Cerebellar cortex (tissue), 1 donor: ENCODE measurements around the gene BORA.
A peak's percentile ranks its signal among the peaks of the same experiment; 100 is the strongest.
"Not testable (repeated sequence)": the region's sequence is repeated elsewhere in the genome, so short reads cannot be mapped to it uniquely, and the experiment has no call there.

Experiments
- DNase-seq: peaks from one replicate; pipeline ENCODE4 v3.0.0-alpha.2; 2015; ENCODE audit warnings: low spot score

BORA gene

DNA sequence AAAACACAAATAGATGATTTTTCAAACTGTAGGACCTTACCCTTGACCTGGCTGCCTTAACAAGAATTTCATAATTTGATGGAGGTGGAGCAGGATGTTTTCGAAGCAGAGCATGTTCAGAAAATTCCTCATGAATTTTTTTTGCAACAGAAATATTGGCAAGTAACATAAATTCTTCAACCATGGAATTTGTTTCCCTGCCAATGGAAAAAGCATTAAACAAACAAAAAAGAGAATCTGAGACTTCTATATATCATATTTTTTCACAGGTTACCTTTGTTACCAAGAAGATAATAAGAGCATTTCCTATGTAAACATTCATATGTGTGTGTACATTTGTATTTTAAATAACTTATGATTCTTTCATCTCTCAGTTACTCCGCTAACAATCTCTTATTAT lies 35.7 kb downstream of the BORA start:
- no peak for DNase-seq

DNA sequence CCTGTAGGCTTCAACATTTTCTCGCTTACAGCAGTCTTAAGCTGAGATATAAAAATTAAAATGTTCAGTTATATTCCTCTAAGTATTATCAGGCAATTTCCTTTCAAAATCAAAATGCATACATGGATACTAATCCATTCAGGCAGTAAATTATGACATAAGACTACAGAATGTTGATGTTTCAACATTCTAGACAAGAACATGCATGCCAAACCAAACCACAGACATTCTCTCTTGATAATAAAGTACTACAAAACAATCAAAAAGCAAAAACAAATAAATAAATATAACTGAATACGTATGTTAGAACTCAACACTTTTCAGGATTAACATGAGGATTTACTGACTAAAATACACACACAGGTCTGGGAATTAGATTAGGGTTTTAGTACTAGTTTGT lies 46.3 kb downstream of the BORA start:
- no peak for DNase-seq

DNA sequence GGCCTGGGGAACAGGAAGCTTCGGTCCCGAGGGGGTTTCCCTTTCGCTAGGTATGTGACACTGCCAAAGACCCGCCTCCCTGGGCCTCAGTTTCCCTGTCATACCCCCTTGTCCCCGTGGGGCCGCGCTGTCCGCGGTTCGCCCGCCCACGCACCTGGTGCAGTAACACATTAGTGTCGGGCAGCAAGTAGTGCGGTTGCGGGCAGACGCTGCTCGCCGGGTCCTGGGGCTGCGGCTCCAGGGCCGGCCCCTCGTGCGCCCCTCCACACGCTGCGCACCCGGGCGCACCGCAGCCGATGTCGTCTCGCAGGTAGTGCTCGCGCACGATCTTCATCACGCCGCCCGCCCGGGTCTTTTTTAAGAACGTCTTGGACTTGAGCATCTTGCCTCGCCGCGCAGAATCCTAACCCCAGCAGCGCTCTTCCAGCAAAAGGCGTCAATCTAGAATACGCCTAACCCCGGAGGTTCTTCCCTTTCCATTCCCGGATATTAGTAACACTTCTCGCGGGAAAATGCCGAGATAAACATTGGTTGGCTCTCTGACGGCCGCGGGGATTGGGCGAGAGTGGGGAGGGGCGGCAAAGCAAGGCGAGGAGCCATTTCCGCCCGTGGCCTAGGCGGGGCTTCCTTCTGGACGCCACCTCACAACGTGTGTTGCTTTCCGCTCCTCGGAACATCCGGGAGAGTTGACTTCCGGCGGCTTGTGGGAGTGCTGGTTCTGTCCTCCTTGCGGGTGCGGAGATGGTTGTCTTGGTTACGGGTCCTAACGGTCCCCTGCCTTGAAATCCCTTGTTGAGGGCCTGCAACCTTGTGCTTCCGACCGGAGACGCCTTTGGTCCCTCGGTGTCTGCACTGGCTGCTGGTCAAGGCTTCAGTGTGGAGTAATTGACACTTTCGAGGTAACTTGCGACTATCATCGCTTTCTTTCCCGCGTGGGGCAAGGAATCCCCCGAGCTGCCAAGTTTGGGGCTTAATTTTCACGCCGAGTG lies 54.0 kb downstream of the BORA start, which contains the start of the genes DIS3 and PIBF1:
DIS3 (minus strand) TSS at position 450 of the 989 bp plus-strand sequence; CDS start at position 382, 68 bp downstream.
PIBF1 (plus strand) TSS at position 683 of the 989 bp plus-strand sequence. CDS start 1,337 bp downstream, outside the sequence.
- peak; percentile 99 for DNase-seq

DNA sequence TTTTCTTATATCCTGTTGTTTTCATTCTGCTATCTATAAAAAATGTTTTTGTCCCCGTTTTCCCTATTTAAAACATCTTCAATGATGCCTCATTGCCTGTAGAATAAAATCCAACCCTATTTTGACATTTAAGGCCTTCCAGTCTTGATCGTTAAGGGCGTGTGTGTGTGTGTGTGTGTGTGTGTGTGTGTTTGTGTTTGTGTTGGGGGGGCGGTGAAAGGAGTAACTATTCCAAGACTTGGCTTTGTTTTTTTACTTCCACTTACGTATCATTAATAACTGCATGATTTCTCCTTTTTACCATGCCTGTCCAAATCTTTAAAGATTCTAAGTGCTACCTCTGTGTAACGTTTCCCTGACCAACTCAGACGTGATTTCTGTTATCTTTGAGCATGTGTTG lies 55.0 kb downstream of the BORA start:
- peak; percentile 10 for DNase-seq

DNA sequence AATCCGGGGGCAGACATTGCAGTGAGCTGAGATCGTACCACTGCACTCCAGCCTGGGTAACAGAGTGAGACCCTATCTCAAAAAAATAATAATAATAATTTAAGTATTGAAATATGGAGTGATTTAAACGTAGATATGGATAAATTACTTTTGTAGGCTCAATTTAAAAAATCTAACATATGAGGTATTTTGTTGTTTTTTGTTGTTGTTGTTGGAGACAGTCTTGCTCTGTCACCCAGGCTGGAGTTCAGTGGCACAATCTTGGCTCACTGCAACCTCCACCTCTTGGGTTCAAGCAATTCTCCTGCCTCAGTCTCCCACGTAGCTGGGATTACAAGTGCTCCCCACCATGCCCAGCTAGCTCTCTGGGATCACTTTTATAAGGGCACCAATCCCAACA lies 57.0 kb downstream of the BORA start:
- not testable (repeated sequence) for DNase-seq

DNA sequence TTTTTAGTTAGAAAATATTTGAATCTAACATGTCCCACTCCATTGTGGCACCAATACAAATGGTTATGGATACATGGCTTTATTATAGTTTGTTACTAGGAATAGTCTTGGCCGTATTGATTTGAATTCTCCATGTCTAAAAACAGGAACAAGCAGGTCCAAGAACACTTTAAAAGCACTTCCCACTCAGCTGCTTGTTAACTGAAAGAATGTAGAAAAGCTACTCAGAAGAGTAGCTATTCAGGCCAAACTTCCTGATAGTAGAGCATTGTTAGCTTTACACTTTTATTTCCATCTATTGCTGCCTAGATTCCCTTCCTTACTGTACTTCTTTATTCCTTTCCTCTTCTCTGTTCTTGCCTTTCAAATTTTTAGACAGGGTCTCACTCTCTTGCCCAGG lies 61.1 kb downstream of the BORA start:
- no peak for DNase-seq

DNA sequence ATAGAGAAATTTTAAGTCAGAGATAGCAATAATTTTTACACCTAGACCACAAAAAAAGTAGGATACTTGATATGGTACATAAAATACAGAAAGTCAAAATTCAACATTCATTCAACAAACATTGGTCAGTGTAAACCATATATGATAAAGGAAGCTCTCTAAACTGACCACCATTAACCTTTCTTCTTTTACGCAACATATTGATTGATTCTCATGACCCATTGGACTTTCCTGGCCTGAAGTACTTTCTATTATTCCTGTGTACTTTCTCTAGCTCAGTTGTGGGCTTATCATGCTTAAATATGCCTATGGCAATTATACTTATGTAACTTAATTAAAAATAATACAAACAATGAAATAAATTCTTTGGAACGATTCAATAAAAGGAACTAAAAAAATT lies 64.9 kb downstream of the BORA start:
- DNase-seq: no peak

DNA sequence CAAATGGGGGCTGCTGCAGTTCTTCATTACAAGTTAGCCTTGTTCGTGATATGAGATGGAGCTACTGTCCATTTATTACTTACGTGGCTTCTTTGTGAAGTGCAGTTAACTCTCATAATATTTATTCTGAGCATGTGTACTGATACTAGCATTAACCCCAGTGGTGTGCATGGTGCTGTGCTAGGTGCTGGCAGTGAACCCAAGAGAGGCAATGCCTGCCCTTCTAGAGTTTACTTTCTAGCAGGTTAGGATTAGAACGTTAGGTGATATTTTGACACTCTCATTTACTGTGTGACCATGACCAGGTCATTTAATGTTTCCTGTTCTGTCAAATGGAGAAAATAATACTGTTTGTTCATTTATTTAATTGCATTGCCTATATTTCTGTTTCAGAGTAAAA lies 71.1 kb downstream of the BORA start:
- no peak for DNase-seq

DNA sequence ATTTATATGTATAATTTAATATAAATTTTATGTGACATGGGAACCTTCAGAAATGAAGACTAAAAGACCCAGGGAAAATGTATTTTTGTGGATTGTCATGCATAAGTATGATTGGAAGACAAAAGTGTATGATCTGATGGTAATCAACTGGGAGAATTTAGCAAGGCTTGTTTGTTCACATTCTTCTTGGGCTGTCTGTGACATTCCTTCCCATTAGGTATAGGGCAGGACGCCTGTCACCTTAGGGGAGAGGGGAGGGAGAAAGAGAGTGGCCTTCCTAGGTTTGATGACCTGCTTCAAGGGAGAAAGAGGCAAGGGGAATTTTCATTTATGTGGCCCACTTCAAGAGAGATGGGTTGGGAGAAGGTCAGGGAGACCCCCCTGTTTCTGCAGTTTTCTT lies 76.6 kb downstream of the BORA start:
- no peak for DNase-seq
